K562 (cell line): ENCODE measurements around the gene SPRING1. TPM values are rescaled to one million over a fixed set of nuclear protein-coding genes. Genes with fewer than 3 reads are reported as not detected.

ENCODE experiments used
- ATF3 ChIP-seq, 2 experiments: fragments of 450-650 bp in 1 of 2; sonication (generic) in 1 of 2; formaldehyde crosslinking in 1 of 2; IDR thresholded peaks in 1 of 2; conservative IDR thresholded peaks in 1 of 2; 2 replicates each; pipeline versions ENCODE4 v1.6.1 to v1.8.1; 2016 to 2023; ENCODE audit warnings: mild to moderate bottlenecking in 2 of 2, moderate library complexity in 2 of 2, inconsistent platforms in 1 of 2, missing genetic modification reagents in 1 of 2
- ATF4 ChIP-seq: fragments of 450-650 bp; formaldehyde crosslinking; IDR thresholded peaks from 2 replicates; pipeline ENCODE4 v1.4.0; 2022; ENCODE audit warnings: mild to moderate bottlenecking, moderate library complexity
- CSDE1 ChIP-seq, 2 experiments: fragments of 450-650 bp; IDR thresholded peaks; 2 replicates each; pipeline ENCODE4 v1.6.1; 2016; ENCODE audit warnings: mild to moderate bottlenecking in 1 of 2
- ETV5 ChIP-seq: sonication (generic); formaldehyde crosslinking; IDR thresholded peaks from 2 replicates; pipeline ENCODE4 v1.4.0; 2020; ENCODE audit warnings: low read depth, mild to moderate bottlenecking, missing genetic modification reagents
- FOXK1 ChIP-seq: sonication (generic); formaldehyde crosslinking; IDR thresholded peaks from 2 replicates; pipeline ENCODE4 v1.8.0; 2022; ENCODE audit warnings: missing genetic modification reagents, mild to moderate bottlenecking, borderline replicate concordance
- GABPB2 ChIP-seq: fragments of 250-450 bp; sonication (Bioruptor Pico); conservative IDR thresholded peaks from 2 replicates; pipeline ENCODE4 v1.5.1; 2021; ENCODE audit warnings: mild to moderate bottlenecking
- GTF2A2 ChIP-seq: IDR thresholded peaks from 2 replicates; pipeline ENCODE4 v1.6.1; 2016; ENCODE audit warnings: mild to moderate bottlenecking, missing genetic modification characterization, missing compliant biosample characterization
- MXD1 ChIP-seq: fragments of 250-450 bp; sonication (Bioruptor Pico); IDR thresholded peaks from 2 replicates; pipeline ENCODE4 v1.8.0; 2021; ENCODE audit warnings: borderline replicate concordance, mild to moderate bottlenecking, moderate library complexity; ENCODE audit not compliant: poor library complexity, severe bottlenecking
- RBBP5 ChIP-seq: fragments of 200-600 bp; sonication (generic); IDR thresholded peaks from 2 replicates; pipeline ENCODE4 v1.6.1; 2012; ENCODE audit warnings: borderline replicate concordance, mild to moderate bottlenecking, low read length, control low read depth, inconsistent platforms; ENCODE audit not compliant: insufficient read depth, poor library complexity, severe bottlenecking
- SREBF1 ChIP-seq: fragments of 150-350 bp; IDR thresholded peaks from 2 replicates; pipeline ENCODE4 v1.6.1; 2014; ENCODE audit warnings: antibody characterized with exemption, low read depth, low read length, borderline replicate concordance
- TBP ChIP-seq: optimal IDR thresholded peaks from 2 replicates; pipeline ENCODE3; 2011; ENCODE audit warnings: low read depth, low read length, improper control_type of control experiment
- ZNF431 ChIP-seq: sonication (generic); formaldehyde crosslinking; IDR thresholded peaks from 2 replicates; pipeline ENCODE4 v1.8.0; 2022; ENCODE audit warnings: mild to moderate bottlenecking, missing genetic modification reagents
- ZNF609 ChIP-seq: sonication (generic); formaldehyde crosslinking; IDR thresholded peaks from 2 replicates; pipeline ENCODE4 v1.8.1; 2023; ENCODE audit warnings: missing genetic modification reagents, mild to moderate bottlenecking, borderline replicate concordance
- ZNF75A ChIP-seq: fragments of 450-650 bp; formaldehyde crosslinking; IDR thresholded peaks from 2 replicates; pipeline ENCODE4 v1.4.0; 2020; ENCODE audit warnings: mild to moderate bottlenecking
- ZSCAN32 ChIP-seq: fragments of 450-650 bp; formaldehyde crosslinking; IDR thresholded peaks from 2 replicates; pipeline ENCODE4 v1.4.0; 2020; ENCODE audit warnings: mild to moderate bottlenecking, moderate library complexity
- polyA plus RNA-seq, 8 experiments: library from polyadenylated mRNA; depleted of rRNA in 4 of 8; stranded (reverse) in 5 of 8; unstranded in 3 of 8; fragments of >200 nt; fragmentation: Nextera tagmentation in 2 of 8; fragmentation: Illumina TruSeq in 1 of 8; extraction: Ambion mirVana in 2 of 8; extraction: Trizol in 1 of 8; gene quantifications; 2 replicates each; pipeline versions ENCODE4 v1.2.1 to v1.2.3, GENCODE V29; 2011 to 2014; ENCODE audit warnings: inconsistent platforms in 1 of 8, missing spikeins in 1 of 8
- total RNA-seq, 7 experiments: library from RNA; depleted of rRNA in 6 of 7; stranded (reverse); fragments of >200 nt in 6 of 7; fragmentation: Illumina TruSeq in 2 of 7; extraction: Trizol in 2 of 7; gene quantifications; 2 replicates each; pipeline versions ENCODE4 v1.2.1 to v1.2.3, GENCODE V29; 2011 to 2021; ENCODE audit warnings: low replicate concordance in 1 of 7
- TF ChIP-seq, protein P1 (sequence below): fragments of 450-650 bp; IDR thresholded peaks from 2 replicates; pipeline ENCODE4 v1.6.1; 2016; ENCODE audit warnings: mild to moderate bottlenecking

SPRING1 gene
- total and polyA plus RNA-seq, 9 of the 15 experiments (the other 6 are each of a cell fraction or from before 2014, with no cell fraction given) = 1.1 to 20.0 (median 8.0) TPM

DNA sequence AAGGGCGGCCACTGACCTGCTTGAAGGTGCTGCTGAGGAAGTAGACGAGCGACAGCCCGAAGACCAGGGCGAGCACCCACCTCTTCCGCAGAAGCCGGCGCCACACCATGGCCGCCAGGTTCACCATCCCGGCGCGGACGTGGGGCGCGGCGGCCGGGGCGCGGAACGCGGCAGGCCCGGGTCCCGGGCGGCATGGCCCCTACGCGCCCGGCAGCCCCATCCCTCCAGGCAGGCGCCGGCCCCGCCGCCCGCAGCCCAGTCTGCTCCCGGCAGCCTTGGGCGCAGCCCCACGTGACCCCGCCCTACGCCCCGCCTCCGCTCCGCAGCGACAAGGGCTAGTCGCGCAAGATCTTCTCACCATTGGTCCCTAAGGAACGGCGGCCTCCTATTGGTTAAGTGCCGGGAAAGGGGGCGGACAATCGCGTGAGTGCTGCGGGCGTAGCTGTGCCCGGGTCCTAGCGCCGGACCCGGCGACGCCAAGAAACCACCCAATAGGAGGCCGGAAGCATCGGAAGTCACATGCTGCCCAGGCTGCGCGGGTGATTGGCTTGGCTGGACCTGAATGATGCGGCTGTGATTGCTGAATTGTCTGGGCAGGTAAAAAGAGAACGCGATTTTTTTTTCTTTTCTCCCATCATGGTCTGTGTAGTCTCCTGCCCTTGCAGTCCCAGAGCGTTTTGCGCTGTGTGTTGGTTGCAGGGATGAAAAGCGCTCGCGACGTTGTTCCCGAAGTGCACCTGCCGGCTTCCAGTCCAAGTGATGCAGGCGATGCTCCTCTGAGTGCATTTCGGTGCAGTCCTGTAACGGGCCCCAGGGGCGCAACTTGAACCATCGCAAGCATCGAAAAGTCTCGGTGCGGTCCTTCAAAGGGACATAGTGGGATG is at the start of gene SPRING1, which contains the start of gene RNFT2 (continued):
- TF ChIP-seq, protein P1, sequence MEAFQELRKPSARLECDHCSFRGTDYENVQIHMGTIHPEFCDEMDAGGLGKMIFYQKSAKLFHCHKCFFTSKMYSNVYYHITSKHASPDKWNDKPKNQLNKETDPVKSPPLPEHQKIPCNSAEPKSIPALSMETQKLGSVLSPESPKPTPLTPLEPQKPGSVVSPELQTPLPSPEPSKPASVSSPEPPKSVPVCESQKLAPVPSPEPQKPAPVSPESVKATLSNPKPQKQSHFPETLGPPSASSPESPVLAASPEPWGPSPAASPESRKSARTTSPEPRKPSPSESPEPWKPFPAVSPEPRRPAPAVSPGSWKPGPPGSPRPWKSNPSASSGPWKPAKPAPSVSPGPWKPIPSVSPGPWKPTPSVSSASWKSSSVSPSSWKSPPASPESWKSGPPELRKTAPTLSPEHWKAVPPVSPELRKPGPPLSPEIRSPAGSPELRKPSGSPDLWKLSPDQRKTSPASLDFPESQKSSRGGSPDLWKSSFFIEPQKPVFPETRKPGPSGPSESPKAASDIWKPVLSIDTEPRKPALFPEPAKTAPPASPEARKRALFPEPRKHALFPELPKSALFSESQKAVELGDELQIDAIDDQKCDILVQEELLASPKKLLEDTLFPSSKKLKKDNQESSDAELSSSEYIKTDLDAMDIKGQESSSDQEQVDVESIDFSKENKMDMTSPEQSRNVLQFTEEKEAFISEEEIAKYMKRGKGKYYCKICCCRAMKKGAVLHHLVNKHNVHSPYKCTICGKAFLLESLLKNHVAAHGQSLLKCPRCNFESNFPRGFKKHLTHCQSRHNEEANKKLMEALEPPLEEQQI = peak; percentile 94
- TF ChIP-seq ATF4 (no peak), MXD1 (CRISPR knock-in tag) (no peak), TBP (peak; percentile 55), SREBF1 (peak; percentile 45; the same call in 1 of the 2 replicates), GTF2A2 (no peak), ATF3 (IDR thresholded peaks at IDR 0.05) (peak; percentile 46; the same call in 1 of the 2 replicates), ATF3 (CRISPR knock-in tag; conservative IDR thresholded peaks at IDR 0.05) (no peak), ZNF609 (CRISPR knock-in tag) (no peak), FOXK1 (CRISPR knock-in tag) (no peak), ZSCAN32 (no peak), GABPB2 (CRISPR knock-in tag) (no peak), ETV5 (CRISPR knock-in tag) (peak; percentile 65; the same call in 1 of the 2 replicates), RBBP5 (peak; percentile 77), ZNF431 (CRISPR knock-in tag) (no peak), CSDE1 (IDR thresholded peaks at IDR 0.05) (no peak), ZNF75A (CRISPR knock-in tag) (no peak)
